ENCODE measurements around the gene SFRP4. TPM values are rescaled to one million over a fixed set of nuclear protein-coding genes. Genes with fewer than 3 reads are reported as not detected.

The SFRP4 gene
- total RNA-seq, 1 donor from 2014 or later = 2.4 TPM

DNA sequence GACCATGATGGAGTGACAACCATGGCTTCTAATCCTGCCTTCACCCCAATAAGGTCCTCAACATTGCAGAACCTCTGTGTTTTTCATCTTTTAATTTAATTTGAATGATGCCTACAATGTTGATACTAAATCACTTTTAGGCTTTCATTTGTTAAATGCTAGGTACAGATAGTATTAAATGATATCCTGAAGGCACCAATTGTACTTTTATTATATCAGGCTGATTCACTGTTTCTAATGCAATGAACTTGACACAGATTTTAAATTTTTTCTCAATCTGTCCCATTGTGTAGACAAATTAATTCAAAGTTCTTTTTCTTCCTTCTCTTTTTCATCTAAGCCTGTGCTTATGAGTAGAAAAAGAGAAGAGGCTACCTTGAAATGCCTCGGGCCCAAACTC, 9.0 kb upstream of the SFRP4 start:
- no peak for DNase-seq (ENCODE audit: low read depth)

DNA sequence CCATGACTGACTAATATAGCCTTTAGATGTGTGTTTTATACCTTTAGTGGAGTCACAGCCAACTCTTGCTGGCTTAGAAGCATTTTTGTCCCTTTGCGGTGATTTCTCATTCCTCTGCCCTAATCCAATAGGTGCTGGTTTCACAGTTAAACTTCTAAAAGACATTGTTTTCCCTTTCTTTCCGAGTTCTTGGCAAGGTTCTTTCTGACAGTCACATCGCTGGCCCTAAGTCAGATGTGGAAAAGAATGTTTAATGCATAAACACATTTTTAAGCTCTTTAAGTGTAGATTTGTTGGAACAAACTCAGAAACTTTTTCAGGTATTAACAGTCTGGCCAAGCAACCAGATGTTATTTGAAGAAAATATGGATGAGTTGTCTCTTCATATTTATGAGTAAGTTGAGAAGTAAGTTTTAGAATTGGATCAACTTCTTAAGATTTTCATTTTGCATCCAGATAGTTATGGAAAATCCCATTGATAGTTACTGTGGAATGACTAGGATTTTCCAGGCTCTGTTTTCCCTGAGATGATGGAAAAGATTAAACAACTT, 7.9 kb upstream of the SFRP4 start:
- DNase-seq (ENCODE audit: low read depth) = no peak

- DNase-seq (ENCODE audit: low read depth) = no peak
These were observed 7.4 kb upstream of the SFRP4 start for GRCh38 chr7:37923996-37924395.

DNA sequence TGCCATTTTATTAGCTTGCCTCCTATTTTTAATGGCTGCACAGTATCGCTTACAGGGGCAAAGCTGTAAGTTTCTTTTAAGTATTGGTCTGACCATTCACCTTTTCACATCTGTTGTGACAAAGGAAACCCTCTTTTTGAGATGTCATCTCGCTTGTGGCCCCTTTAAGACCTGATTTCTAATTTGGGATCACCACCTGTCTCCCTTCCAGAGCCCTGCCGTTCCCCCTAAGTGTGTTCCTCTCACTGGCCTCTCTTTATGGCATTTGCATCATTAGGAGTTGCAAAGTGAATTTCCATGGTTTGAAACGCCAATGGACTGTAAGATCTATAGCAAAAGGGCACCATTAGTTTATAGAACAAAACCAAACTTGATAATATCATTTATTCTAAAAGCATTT, 5.3 kb upstream of the SFRP4 start:
- no peak for DNase-seq (ENCODE audit: low read depth)

- peak; percentile 22 for DNase-seq (ENCODE audit: low read depth)
These were observed 4.5 kb upstream of the SFRP4 start for GRCh38 chr7:37920849-37921805.

GRCh38 chr7:37920305-37920848, 3.8 kb upstream of the SFRP4 start, which contains the start of gene EPDR1:
TSS of gene EPDR1 (plus strand) at chr7:37920640. CDS start at chr7:37920940, 300 bp downstream.
- DNase-seq (ENCODE audit: low read depth) = peak; percentile 70

DNA sequence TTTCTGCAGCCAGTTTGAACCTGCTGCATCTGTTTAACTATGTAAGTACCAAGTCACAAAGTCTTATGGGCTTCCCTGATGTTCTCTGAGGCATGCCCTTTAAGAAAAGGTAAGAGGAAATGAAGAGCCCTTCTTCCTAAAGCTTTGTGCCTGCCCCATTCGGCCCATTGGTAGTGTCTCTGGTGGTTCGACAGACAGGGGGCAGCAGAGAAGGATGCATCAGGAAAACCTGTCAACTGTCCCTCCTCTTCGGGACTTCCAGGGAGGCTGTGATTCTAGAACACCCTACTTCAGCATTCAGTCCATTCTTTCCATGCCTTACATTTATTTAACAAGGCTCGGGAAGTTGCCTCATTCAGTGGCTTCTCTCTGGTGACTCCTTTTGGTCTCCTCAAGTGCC, 1.9 kb upstream of the SFRP4 start:
- DNase-seq (ENCODE audit: low read depth) = no peak

GRCh38 chr7:37916017-37916672, 472 bp downstream of the SFRP4 start:
- DNase-seq (ENCODE audit: low read depth) = no peak

DNA sequence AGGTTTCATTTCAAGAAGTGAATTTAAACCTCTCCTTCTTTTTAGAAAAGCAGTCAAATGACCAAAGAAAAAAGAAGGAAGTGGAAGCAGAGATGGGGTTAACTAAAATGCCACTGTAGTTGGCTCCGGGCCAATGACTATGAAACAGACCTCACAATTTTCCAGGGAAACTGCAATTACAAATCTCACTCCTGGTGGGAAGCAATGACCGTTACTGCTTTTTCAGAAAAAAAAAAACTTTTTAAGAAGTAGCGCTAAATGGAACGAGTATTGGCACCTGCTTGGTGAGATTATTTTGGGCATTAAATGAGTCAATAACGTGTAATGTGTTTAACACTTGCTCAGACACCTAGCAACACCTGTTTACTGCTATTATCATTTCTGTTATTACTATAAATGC, 1.2 kb downstream of the SFRP4 start:
- DNase-seq (ENCODE audit: low read depth) = no peak

DNA sequence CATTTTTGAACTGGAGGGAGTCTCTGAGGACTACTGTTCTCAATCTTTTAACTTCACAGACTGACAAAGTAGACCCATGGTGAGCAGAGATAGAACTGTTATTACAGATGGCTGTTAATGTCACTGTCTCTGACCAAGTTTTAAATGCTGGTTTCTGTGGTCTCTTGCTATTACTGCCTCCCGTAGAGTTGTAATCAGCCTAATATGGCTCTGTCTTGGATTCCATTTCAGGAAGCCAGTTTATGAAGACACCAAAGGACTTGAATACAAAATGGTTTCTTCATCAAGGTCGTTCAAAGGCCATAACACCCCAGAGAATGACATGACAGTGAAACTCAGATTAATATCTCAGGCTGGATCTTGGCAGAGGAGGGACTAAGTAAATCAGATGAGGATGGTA, 3.9 kb downstream of the SFRP4 start:
- DNase-seq (ENCODE audit: low read depth) = no peak

GRCh38 chr7:37908221-37908788, 8.3 kb downstream of the SFRP4 start:
- DNase-seq (ENCODE audit: low read depth) = no peak

GRCh38 chr7:37901890-37902524, 14.6 kb downstream of the SFRP4 start:
- DNase-seq (ENCODE audit: low read depth) = peak; percentile 64

- DNase-seq (ENCODE audit: low read depth) = peak; percentile 74
These were observed 15.3 kb downstream of the SFRP4 start for GRCh38 chr7:37901236-37901827.

GRCh38 chr7:37899712-37900247, 16.8 kb downstream of the SFRP4 start:
- peak; percentile 95 for DNase-seq (ENCODE audit: low read depth)

DNA sequence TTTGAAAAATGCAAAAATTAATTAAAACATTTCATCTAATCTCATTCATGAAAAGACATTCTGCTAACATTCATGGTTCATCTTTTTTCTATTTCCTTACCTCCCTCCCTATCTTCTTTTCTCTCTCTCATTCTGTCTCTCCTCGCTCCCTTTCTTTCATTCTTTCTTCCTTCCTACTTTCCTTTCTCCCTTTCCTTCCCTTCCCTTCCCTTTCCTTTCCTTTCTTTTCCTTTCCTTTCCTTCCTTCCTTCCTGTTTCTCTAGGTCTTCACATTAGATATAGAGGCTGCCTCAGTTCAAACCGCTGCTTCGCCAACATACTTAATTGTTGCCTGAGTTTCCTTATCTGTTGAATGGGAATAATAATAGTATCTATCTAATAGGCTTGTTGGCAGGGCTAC, 21.9 kb downstream of the SFRP4 start:
- no peak for DNase-seq (ENCODE audit: low read depth)

- peak; percentile 51 for DNase-seq (ENCODE audit: low read depth)
These were observed 23.3 kb downstream of the SFRP4 start for GRCh38 chr7:37893359-37893758.

DNA sequence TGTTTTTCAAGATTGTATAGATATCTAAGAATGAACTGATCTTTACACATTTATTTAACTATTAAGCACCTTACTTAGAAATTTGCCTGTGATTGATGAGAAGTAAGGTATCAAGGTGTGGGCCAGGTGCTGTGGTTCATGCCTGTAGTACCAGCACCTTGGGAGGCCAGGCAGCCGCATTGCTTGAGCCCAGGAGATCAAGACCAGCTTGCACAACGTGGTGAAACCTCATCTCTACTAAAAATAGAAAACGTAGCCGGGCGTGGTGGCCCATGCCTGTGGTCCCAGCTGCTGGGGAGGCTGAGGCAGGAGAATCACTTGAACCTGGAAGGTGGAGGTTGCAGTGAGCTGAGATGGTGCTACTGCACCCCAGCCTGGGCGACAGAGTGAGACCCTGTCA, 34.5 kb downstream of the SFRP4 start:
- no peak for DNase-seq (ENCODE audit: low read depth)
